Right atrium auricular region (tissue), 2 donors: Measurements from ENCODE around the gene DSG2. TPM values are rescaled to one million over a fixed set of nuclear protein-coding genes. Genes with fewer than 3 reads are reported as not detected.

Source experiments
- DNase-seq: peaks from one replicate; pipeline ENCODE4 v3.0.0-alpha.2; 2019; ENCODE audit warnings: low spot score
- H3K27ac ChIP-seq, 2 donors: fragments of 200-600 bp; sonication (generic); 1 replicate in 1 of 2; 2 replicates in 1 of 2; pipeline ENCODE4 v1.5.1; 2016 to 2019
- H3K27me3 ChIP-seq, 2 donors: fragments of 200-600 bp; sonication (generic); one replicate each; pipeline versions ENCODE4 v1.5.1 to v1.6.0; 2017 to 2019
- H3K36me3 ChIP-seq: fragments of 200-600 bp; sonication (generic); one replicate; pipeline ENCODE4 v1.5.1; 2016
- H3K4me1 ChIP-seq, 2 donors: fragments of 200-600 bp; sonication (generic); one replicate each; pipeline versions ENCODE4 v1.5.1 to v1.6.0; 2017 to 2019
- H3K4me3 ChIP-seq, 2 donors: fragments of 200-600 bp; sonication (generic); 1 replicate in 1 of 2; 2 replicates in 1 of 2; pipeline ENCODE4 v1.5.1; 2017 to 2019; ENCODE audit warnings: mild to moderate bottlenecking in 1 of 2, moderate library complexity in 1 of 2
- H3K9me3 ChIP-seq, 2 donors: fragments of 200-600 bp; sonication (generic); one replicate each; pipeline ENCODE4 v1.5.1; 2019
- total RNA-seq, 2 donors: library from RNA; depleted of rRNA; stranded (reverse); fragments of >200 nt; gene quantifications; one replicate each; pipeline ENCODE4 v1.1.0, GENCODE V29; 2016
- TF ChIP-seq, protein P1 (sequence below), 2 donors: fragments of 200-600 bp; sonication (generic); IDR thresholded peaks; one replicate each; pipeline ENCODE4 v1.5.1; 2019; ENCODE audit warnings: antibody characterized with exemption in 2 of 2

Gene DSG2
- total RNA-seq, 2 donors from 2014 or later: 64.4 to 72.7 TPM

DNA sequence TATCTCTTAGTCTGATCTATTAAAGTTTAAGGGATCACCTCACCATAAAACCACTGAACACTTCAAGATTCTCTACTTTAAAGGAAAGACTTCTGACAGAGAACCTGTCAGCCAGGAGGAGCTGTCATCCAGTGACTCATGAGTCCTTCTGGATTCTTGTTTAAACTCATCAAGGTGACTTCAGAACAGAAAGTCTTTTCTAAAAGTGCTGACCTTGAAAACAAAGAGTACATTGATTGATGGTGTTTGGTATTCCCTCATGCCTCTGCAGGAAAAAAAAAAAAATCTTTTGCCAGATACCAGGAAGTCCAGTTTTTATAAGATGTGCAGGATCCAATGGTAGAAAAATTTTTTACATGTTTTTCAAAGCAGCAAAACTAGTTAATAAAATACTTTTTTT lies 12.3 kb downstream of the DSG2 start:
- TF ChIP-seq, protein P1, sequence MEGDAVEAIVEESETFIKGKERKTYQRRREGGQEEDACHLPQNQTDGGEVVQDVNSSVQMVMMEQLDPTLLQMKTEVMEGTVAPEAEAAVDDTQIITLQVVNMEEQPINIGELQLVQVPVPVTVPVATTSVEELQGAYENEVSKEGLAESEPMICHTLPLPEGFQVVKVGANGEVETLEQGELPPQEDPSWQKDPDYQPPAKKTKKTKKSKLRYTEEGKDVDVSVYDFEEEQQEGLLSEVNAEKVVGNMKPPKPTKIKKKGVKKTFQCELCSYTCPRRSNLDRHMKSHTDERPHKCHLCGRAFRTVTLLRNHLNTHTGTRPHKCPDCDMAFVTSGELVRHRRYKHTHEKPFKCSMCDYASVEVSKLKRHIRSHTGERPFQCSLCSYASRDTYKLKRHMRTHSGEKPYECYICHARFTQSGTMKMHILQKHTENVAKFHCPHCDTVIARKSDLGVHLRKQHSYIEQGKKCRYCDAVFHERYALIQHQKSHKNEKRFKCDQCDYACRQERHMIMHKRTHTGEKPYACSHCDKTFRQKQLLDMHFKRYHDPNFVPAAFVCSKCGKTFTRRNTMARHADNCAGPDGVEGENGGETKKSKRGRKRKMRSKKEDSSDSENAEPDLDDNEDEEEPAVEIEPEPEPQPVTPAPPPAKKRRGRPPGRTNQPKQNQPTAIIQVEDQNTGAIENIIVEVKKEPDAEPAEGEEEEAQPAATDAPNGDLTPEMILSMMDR (IDR thresholded peaks at IDR 0.05): no peak
- H3K36me3 ChIP-seq: no peaks in the 10 kb centered on the region
- H3K9me3 ChIP-seq: no peaks in the 10 kb centered on the region

DNA sequence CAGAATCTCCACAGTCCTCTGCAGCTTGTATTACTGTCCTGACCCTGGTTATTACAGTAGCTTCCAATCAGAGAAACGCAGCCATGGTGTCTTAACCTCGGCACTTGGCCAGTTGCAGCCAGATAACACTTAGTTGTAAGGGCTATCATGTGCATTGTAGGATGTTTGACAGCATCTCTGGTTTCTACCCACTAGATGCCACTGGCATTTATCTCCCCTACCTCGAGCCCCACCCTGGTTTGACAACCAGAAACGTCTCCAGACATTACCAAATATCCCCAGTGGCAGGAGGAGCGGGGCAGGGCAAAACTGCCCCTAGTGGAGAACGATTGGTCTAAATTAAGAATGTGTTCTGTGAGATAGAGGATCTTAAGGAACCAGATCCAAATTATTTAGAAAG lies 13.1 kb downstream of the DSG2 start:
- DNase-seq: no peak
- Histone ChIP-seq H3K4me1 (peaks cover 0 to 24% of the 10 kb centered on the region in 2 donors), H3K9me3 (no peaks in the 10 kb centered on the region), H3K27me3 (no peaks in the 10 kb centered on the region), H3K27ac (no peak overlapping the region), H3K36me3 (no peaks in the 10 kb centered on the region), H3K4me3 (no peak overlapping the region)
- TF ChIP-seq, protein P1 (IDR thresholded peaks at IDR 0.05): peak in 1 of 2 donors; percentile 40

More for the DNA sequence above, 12.3 kb downstream of the DSG2 start:
- Histone ChIP-seq H3K27me3 (no peaks in the 10 kb centered on the region), H3K4me1 (peaks cover 0 to 24% of the 10 kb centered on the region in 2 donors), H3K4me3 (no peak overlapping the region), H3K27ac (no peak overlapping the region)
- DNase-seq: no peak

DNA sequence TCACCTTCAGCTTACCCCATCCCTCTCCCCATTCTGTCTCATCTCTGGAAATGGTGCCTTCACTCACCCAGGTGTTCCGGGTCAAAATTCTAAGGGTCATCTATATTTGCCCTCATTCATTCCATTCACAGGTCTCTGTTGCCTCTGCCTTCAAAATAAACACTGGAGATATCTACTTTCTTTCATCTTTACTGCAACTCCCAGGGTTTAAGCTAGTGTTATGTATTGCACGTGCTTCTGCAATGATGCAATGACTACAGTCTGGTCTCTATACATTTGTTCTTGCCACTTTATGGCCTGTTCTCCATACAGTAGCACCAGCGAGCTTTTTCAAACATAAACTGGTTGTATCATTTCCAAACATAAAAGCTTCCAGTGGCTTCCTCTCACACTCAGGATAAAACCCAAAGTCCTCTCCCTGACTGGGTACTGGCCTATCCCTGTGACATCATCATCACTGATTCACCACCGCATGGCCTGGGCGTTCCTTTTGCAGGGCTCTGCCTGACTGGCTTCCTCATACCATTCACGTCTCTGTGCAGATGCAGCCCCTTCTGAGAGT lies 14.3 kb downstream of the DSG2 start:
- H3K36me3 ChIP-seq: no peaks in the 10 kb centered on the region
- no peak overlapping the region for H3K27ac ChIP-seq
- DNase-seq: no peak
- H3K9me3 ChIP-seq: no peaks in the 10 kb centered on the region
- no peaks in the 10 kb centered on the region for H3K27me3 ChIP-seq
- peaks cover 0 to 24% of the 10 kb centered on the region in 2 donors for H3K4me1 ChIP-seq
- H3K4me3 ChIP-seq: no peak overlapping the region
- TF ChIP-seq, protein P1 (IDR thresholded peaks at IDR 0.05): no peak

DNA sequence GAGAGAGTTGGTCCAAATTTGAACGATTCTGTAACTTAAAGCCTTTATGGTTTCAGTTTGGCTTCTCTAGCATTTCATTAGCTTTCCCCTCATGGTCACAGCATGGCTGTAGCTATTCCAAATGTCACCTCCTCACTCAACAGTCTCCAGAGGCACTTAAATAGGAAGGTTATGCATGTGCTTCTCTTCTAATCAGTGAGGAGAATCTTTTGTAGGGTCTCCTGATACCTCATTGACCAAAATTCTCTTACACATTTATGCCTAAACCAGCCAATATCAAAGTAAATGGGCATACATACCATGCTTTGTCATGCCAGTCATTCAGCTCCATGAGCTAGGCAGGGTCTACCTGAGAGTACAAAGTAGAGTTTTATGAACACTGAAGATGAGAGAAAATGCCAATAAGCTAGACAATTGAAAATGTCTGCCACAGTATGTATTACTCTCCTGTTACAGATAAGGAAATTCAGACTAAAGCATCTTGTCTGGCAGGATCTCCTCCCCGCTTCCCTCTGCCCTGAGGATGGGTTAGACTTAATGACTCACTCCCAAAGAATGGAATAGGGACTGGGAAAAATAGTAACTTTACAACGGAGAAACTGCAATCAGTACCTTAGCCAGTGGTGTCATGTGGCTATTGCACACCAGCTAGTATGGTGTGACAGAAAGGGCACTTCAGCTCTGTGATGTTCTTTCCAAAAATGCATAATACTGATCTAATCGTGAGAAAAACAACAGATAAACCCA lies 15.4 kb downstream of the DSG2 start:
- no peaks in the 10 kb centered on the region for H3K9me3 ChIP-seq

DNA sequence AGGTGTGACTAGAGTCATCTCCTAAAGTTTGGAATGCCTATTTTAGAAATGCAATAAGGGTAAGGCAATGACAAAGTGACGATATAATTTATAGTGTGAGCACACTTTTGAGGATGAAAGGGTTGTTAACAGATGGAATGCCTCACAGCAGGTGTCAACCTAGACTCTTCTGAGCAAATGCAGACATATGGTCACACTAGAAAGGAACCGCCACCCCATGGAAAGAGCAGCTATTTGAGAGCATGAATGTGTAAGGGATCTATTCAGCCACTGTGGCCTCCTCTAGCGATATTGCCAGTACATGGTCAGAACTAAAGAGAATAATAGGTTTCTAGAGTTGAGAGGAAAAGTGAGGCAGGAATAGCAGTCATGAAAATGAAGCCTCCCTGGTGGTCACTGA lies 18.5 kb downstream of the DSG2 start:
- Histone ChIP-seq H3K4me3 (no peak overlapping the region), H3K27me3 (no peaks in the 10 kb centered on the region), H3K4me1 (peaks cover 0 to 13% of the 10 kb centered on the region in 2 donors), H3K27ac (no peak overlapping the region), H3K9me3 (no peaks in the 10 kb centered on the region), H3K36me3 (peaks cover 13% of the 10 kb centered on the region)
- TF ChIP-seq, protein P1 (IDR thresholded peaks at IDR 0.05): no peak
- no peak for DNase-seq

More for the DNA sequence above, 15.4 kb downstream of the DSG2 start:
- Histone ChIP-seq H3K4me1 (peaks cover 0 to 24% of the 10 kb centered on the region in 2 donors), H3K27ac (no peak overlapping the region), H3K36me3 (no peaks in the 10 kb centered on the region), H3K27me3 (no peaks in the 10 kb centered on the region), H3K4me3 (no peak overlapping the region)
- DNase-seq: no peak
- TF ChIP-seq, protein P1 (IDR thresholded peaks at IDR 0.05): no peak
